ENCODE measurements around the gene MAP2K5. TPM values are rescaled to one million over a fixed set of nuclear protein-coding genes. Genes with fewer than 3 reads are reported as not detected.

MAP2K5 gene
- total RNA-seq, 1 experiment from 2014 or later, result 15.0 TPM

DNA sequence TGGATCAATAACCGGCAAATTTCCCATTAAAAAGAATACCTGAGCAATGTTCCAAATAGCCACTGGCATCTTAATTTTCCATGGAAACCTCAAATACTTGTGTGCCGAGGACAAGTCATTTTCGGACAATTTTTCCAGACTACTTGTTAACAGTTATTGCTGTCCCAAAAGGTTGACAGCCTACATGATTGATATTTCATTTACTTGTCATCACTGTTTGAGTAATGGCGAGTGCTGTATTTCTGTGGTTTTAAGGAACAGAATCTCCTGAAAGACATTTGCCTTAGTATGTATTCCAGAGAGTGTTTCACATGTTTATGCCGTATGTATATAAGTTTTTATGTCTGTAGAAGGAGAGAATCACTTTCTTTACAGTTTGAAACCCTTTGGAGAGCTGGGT lies 36.7 kb downstream of the MAP2K5 start:
- no peak overlapping the region for H2BK20ac ChIP-seq (ENCODE audit: low read depth, low read length, poor library complexity, severe bottlenecking)
- H3K27me3 Mint-ChIP-seq (ENCODE audit: low read depth), result no peaks in the 10 kb centered on the region
- H3K4me2 ChIP-seq (ENCODE audit: insufficient read depth, insufficient read length, low read length), result no peak overlapping the region
- H3K79me1 ChIP-seq (ENCODE audit: insufficient read depth, low read depth, low read length, poor library complexity, severe bottlenecking), result no peaks in the 10 kb centered on the region
- H3K79me2 ChIP-seq (ENCODE audit: insufficient read depth, low read length), result no peaks in the 10 kb centered on the region
- H3K14ac ChIP-seq (ENCODE audit: insufficient read depth, low read length), result no peak overlapping the region
- H3K23ac ChIP-seq (ENCODE audit: insufficient read length, low read depth, low read length), result no peak overlapping the region
- TF ChIP-seq, protein P1, sequence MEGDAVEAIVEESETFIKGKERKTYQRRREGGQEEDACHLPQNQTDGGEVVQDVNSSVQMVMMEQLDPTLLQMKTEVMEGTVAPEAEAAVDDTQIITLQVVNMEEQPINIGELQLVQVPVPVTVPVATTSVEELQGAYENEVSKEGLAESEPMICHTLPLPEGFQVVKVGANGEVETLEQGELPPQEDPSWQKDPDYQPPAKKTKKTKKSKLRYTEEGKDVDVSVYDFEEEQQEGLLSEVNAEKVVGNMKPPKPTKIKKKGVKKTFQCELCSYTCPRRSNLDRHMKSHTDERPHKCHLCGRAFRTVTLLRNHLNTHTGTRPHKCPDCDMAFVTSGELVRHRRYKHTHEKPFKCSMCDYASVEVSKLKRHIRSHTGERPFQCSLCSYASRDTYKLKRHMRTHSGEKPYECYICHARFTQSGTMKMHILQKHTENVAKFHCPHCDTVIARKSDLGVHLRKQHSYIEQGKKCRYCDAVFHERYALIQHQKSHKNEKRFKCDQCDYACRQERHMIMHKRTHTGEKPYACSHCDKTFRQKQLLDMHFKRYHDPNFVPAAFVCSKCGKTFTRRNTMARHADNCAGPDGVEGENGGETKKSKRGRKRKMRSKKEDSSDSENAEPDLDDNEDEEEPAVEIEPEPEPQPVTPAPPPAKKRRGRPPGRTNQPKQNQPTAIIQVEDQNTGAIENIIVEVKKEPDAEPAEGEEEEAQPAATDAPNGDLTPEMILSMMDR (conservative IDR thresholded peaks at IDR 0.05), result no peak
- H3K4me1 ChIP-seq (ENCODE audit: insufficient read depth, low read length), result no peaks in the 10 kb centered on the region; the same call in 1 of the 2 replicates
- H3K23me2 ChIP-seq (ENCODE audit: insufficient read length, low read depth, low read length, poor library complexity, severe bottlenecking), result no peaks in the 10 kb centered on the region
- no peak overlapping the region for H3K27ac ChIP-seq (ENCODE audit: insufficient read length, low read depth, low read length)
- H3T11ph ChIP-seq (ENCODE audit: low read length), result no peak overlapping the region
- H3K9ac ChIP-seq (ENCODE audit: extremely low read depth, insufficient read length, low read length), result no peak overlapping the region
- no peak overlapping the region for H2BK15ac ChIP-seq (ENCODE audit: low read depth, low read length)
- H4K8ac ChIP-seq (replicated peaks; ENCODE audit: insufficient read length, low read depth, low read length), result no peak overlapping the region
- H4K5ac ChIP-seq (ENCODE audit: insufficient read length, low read depth, low read length), result no peak overlapping the region
- H4K20me1 ChIP-seq (ENCODE audit: control insufficient read depth, insufficient read depth, insufficient read length), result no peaks in the 10 kb centered on the region
- no peaks in the 10 kb centered on the region for H3K9me3 ChIP-seq (ENCODE audit: control insufficient read depth, low read depth, low read length)
- H3K27ac Mint-ChIP-seq, result no peak overlapping the region
- no peak overlapping the region for H2BK120ac ChIP-seq (ENCODE audit: low read depth, low read length, poor library complexity, severe bottlenecking)
- H3K36me3 Mint-ChIP-seq (ENCODE audit: insufficient read depth in 1 of 3, low read depth in 3 of 3), result no peaks in the 10 kb centered on the region
- WGBS (ENCODE audit: extremely low coverage, insufficient read length, low lambda C conversion rate), result no CpG with 5 or more reads among the region's 5 CpGs
- H2AFZ ChIP-seq (ENCODE audit: low read length), result no peak overlapping the region
- no peak overlapping the region for H3K18ac ChIP-seq (ENCODE audit: insufficient read length, low read depth, low read length)
- no peak overlapping the region for H2BK12ac ChIP-seq (ENCODE audit: insufficient read length, low read depth, low read length)
- no peak overlapping the region for H3K4me3 Mint-ChIP-seq
- H2AK5ac ChIP-seq (ENCODE audit: insufficient read length, low read length), result no peak overlapping the region
- DNase-seq, result no peak
- no peak overlapping the region for H2BK5ac ChIP-seq (ENCODE audit: insufficient read length, low read length)
- H3K9me3 Mint-ChIP-seq, result no peaks in the 10 kb centered on the region
- H3K4me1 Mint-ChIP-seq, result peaks cover 8 to 9% of the 10 kb centered on the region in 2 experiments
- H3K4ac ChIP-seq (ENCODE audit: low read depth, low read length), result no peak overlapping the region
- no peak overlapping the region for H3K56ac ChIP-seq (ENCODE audit: insufficient read length, low read depth, low read length)
- no peaks in the 10 kb centered on the region for H3K27me3 ChIP-seq (ENCODE audit: insufficient read depth, low read length)
- H4K91ac ChIP-seq (ENCODE audit: insufficient read length, low read depth, low read length), result no peak overlapping the region
